Transverse colon (tissue), 4 donors: Measurements from ENCODE around the gene DCHS2.

Experiments used
- CTCF ChIP-seq, 5 experiments: fragments of 200-600 bp in 3 of 5; fragments of 450-650 bp in 2 of 5; sonication (generic) in 3 of 5; IDR thresholded peaks; 1 replicate in 2 of 5; 2 replicates in 3 of 5; pipeline ENCODE4 v1.5.1; 2016 to 2017; ENCODE audit warnings: antibody characterized with exemption in 5 of 5, inconsistent platforms in 3 of 5, mild to moderate bottlenecking in 2 of 5, moderate library complexity in 1 of 5
- EP300 ChIP-seq: sonication (generic); formaldehyde crosslinking; IDR thresholded peaks from one replicate; pipeline ENCODE4 v1.6.1; 2017; ENCODE audit warnings: antibody characterized with exemption, low read depth
- POLR2AphosphoS5 ChIP-seq, 3 donors: sonication (generic); formaldehyde crosslinking; IDR thresholded peaks; one replicate each; pipeline ENCODE4 v1.6.1; 2016; ENCODE audit warnings: antibody characterized with exemption in 3 of 3

- TF ChIP-seq EP300: no peak
- TF ChIP-seq CTCF (IDR thresholded peaks at IDR 0.05): no peak
- no peak for TF ChIP-seq POLR2AphosphoS5 (IDR thresholded peaks at IDR 0.05)
Observed at GRCh38 chr4:154415313-154415712, 76.3 kb downstream of the DCHS2 start.
